IPS DF 4.7 (cell line): ENCODE results near the gene OR5K3.
"Not testable (repeated sequence)": the region's sequence is repeated elsewhere in the genome, so short reads cannot be mapped to it uniquely, and the experiment has no call there.

Source experiments
- DNase-seq: peaks from one replicate; pipeline ENCODE4 v3.0.0-alpha.2; 2013; ENCODE audit warnings: low spot score; ENCODE audit errors: extremely low read depth

The OR5K3 gene

GRCh38 chr3:98390366-98390765 lies at the start of gene OR5K3:
Gene OR5K3, plus strand, starts transcription at chr3:98390666. Its CDS starts 0 bp downstream, at chr3:98390666.
- no peak for DNase-seq

- no peak for DNase-seq
These were observed 48.7 kb upstream of the OR5K3 start for GRCh38 chr3:98341758-98342157.

DNA sequence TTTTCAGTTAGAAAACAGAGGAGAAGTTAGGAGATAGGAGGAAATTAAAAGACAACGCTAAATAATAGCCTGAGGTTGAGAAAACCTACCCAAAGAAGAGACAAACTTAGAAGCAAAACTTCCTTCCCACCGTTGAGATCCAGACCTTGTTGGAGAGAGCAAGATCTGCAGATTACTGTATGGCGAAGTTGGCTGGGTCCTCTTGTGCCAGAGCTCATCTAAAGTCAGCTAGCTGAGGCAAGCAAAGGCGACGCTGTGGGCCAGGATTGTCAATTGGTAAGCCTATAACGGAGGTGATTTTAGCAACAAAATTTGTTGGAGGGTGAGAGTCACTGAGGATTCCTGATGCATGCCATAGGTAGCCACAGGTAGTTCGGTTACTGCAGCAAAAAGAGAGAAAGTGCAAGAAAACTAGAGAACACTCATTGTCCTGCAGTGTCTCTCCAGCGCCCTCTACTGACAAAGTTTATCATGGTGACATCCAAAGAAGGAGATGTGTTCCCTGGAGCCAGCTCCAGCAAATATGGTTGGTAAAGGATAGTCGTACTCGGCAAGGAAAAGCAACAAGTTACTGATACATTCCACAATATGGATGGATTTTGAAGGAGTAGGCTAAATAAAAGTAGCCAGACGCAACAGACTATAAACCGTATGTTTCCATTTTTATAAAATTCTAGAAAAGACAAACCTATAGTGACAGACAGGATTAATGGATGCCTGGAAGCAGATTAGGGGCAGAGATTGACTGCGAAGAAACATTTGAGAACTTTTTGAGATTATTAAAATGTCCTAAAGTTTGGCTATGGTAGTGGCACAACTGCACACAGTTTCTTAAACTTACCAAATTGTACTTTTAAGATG lies 46.6 kb upstream of the OR5K3 start:
- DNase-seq: no peak

- DNase-seq: no peak
These were observed 40.4 kb upstream of the OR5K3 start for GRCh38 chr3:98350082-98350481.

- no peak for DNase-seq
These were observed 36.9 kb upstream of the OR5K3 start, which contains the start of gene OR5K4 for GRCh38 chr3:98353554-98353953. Gene OR5K4, plus strand, starts transcription at chr3:98353854. Its CDS starts 0 bp downstream, at chr3:98353854.

GRCh38 chr3:98359250-98359649 lies 31.2 kb upstream of the OR5K3 start:
- DNase-seq: no peak

DNA sequence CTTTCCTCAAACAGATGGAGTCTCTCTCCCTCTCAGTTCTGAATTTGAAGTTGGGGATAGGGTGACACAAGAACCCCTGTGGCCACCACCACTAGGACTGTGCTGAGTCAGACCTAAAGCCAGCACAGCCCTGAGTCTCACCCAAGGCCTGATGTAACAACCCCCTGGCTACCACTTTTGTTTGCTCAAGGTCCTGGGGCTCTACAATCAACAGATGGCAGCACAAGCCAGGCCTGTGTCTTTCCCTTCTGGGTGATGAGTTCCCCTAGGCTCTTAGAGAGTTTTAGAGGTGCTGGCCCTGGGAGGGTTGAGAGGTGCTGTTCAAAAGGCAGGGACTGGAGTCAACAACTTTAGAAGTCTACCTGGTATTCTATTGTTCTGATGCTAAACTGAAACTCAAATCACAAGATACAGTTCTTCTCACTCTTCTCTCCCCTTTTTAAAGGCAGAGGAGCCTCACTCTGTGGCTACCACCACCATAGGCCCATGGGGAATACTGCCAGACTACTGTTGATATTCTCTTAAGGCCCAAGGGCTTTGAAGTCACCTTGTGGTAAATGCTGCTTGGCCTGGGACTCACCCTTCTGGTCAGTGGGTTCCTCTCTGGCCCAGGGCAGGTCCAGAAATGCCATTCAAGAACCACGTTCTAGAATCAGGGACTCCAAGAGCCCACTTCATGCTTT lies 30.3 kb upstream of the OR5K3 start:
- DNase-seq: no peak

GRCh38 chr3:98360681-98361080 lies 29.8 kb upstream of the OR5K3 start:
- DNase-seq: no peak

DNA sequence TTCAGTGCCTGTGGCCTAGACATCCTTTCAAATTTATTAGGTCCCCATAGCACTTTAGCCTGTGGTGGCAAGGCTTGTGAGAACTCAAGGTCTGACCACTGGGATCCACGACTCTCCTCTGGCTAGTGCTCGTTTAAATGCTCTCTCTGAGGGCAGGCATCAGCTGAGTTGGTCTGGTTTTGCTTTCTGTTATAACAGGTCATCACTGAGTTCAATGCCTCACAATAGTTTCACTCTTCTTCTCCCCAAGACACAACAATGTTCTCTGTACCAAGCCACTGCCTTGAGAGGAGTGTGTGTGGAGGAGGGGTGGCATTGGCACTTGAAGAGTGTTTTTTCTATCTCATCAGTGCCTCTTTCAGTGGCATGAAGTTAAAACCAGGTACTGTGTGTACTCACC lies 29.2 kb upstream of the OR5K3 start:
- no peak for DNase-seq

GRCh38 chr3:98367464-98368246 lies 22.8 kb upstream of the OR5K3 start:
- no peak for DNase-seq

GRCh38 chr3:98371186-98371585 lies 19.3 kb upstream of the OR5K3 start:
- no peak for DNase-seq

- DNase-seq: no peak
These were observed 18.6 kb upstream of the OR5K3 start for GRCh38 chr3:98371853-98372252.

GRCh38 chr3:98372445-98372844 lies 18.0 kb upstream of the OR5K3 start:
- DNase-seq: no peak

GRCh38 chr3:98376631-98377030 lies 13.8 kb upstream of the OR5K3 start:
- no peak for DNase-seq

DNA sequence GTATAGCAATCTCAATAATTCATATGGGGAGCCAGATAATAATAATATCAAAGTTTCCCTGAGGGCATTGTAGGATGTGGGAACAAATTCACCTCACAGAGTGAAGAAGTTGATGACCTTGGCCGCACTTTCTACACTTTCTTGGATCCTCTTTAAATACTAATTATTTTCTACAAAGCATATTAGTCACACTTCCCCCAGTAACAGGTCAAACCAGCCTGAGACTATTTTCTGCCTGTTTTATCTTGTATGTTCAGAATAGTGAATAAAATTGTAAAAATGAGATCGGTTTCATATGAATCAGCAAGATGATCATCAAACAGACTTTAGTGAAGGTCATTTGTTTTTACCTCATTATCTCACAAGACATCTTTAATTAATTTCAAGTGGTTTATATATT lies 2.3 kb upstream of the OR5K3 start:
- no peak for DNase-seq

DNA sequence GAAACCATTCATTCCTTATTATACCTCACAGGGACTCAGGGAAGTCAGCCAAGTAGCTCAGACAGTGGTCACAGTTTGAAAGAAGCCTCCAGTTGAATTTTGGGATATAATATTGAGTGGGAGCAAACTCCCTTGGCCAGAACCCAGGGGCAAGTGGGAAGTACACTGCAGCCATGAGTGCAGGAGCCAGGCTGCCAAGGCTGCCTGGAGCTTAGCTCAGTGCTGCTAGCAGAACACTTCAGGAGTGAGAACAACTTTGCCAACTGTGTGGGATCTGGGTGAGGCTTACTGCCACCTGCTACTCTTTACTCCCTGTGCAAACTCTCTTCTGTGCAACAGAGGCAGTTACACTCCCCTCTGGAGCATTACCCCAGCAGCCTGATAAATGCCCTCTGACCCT lies 4.6 kb downstream of the OR5K3 start:
- no peak for DNase-seq

- DNase-seq: not testable (repeated sequence)
These were observed 6.0 kb downstream of the OR5K3 start for GRCh38 chr3:98396482-98396881.

DNA sequence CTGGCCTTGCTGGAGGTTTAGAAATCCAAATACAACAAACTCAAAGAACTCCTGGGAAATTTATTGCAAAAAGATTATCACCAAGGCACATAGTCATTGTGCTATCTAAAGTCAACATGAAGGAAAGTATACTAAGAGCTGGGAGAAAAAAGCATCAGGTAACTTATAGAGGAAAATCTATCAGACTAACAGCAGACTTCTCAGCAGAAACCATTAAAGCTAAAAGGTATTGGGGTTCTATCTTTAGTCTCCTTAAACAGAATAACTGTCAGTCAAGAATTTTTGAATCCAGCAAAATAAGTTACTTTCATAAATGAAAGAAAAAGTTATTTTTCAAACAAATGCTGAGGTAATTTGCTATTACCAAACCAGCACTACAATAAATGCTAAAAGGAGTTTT lies 8.0 kb downstream of the OR5K3 start:
- DNase-seq: no peak

GRCh38 chr3:98402507-98402906 lies 12.0 kb downstream of the OR5K3 start:
- DNase-seq: no peak

DNA sequence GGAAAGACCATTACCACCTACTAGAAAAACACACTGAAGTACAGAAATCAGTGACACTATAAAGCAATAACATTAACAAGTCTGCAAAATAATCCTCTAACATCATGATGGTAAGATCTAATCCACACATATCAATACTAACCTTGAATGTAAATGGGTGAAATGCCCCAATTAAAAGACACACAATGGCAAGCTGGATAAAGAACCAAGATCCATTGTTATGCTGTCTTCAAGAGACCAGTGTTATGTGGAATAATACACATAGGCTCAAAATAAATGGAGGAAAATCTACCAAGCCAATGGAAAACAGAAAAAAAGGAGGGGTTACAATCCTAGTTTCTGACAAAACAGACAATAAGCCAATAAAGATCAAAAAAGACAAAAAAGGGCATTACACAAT lies 13.5 kb downstream of the OR5K3 start:
- no peak for DNase-seq

DNA sequence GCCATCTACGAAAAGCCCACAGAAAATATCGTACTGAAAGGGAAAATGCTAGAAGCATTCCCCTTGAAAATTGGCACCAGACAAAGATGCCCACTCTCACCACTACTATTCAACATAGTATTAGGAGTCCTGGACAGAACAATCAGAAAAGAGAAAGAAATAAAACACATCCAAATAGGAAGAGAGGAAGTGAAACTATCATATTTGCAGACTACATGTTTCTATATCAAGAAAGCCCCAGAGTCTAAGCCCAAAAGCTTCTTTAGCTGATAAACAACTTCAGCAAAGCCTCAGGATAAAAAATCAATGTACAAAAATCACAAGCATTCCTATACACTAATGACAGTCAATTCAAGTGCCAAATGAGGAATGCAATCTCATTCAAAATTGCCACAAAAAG lies 15.6 kb downstream of the OR5K3 start:
- no peak for DNase-seq

DNA sequence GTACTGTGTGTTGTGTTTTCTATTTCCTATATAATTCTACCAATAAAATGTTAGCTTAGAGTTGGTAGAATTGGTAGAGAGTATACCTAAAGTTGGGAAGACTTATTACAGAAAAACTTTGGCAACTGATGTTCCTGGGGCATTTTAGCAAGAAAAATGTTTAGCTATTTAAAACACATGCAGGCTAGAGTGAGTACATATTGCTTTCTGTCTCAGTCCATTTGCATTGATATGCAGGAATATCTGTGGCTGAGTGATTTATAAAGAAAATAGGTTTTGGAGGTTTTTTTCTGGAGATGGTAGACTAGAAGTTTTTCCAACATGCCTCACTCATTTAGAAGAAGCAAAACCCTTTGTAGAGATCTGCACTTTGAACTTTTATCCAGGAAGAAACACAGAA lies 42.1 kb downstream of the OR5K3 start:
- no peak for DNase-seq
